Measurements from ENCODE around the gene HJV. TPM values are rescaled to one million over a fixed set of nuclear protein-coding genes. Genes with fewer than 3 reads are reported as not detected.
A peak's percentile ranks its signal among the peaks of the same experiment; 100 is the strongest.

HJV gene
- polyA plus RNA-seq, 3 donors, result not detected

- Histone ChIP-seq H3K36me3 (replicated peaks in 1 of 2; ENCODE audit: control insufficient read depth in 1 of 2, insufficient read depth in 2 of 2, low read length in 2 of 2) (no peaks in the 10 kb centered on the region), H3K79me2 (ENCODE audit: insufficient read depth, low read length) (no peaks in the 10 kb centered on the region), H3K4me2 (replicated peaks; ENCODE audit: extremely low read depth, low read length, poor library complexity, severe bottlenecking) (no peak overlapping the region), H3K4me1 (ENCODE audit: control insufficient read depth in 1 of 2, insufficient read depth in 2 of 2, low read length in 2 of 2) (peaks cover 15 to 17% of the 10 kb centered on the region in 2 donors), H3K4me3 (replicated peaks in 1 of 3; ENCODE audit: low read depth in 2 of 3, low read length in 3 of 3) (no peak overlapping the region), H3K9ac (ENCODE audit: insufficient read depth, low read length, poor library complexity, severe bottlenecking) (no peak overlapping the region), H3K27me3 (ENCODE audit: control insufficient read depth in 2 of 2, insufficient read depth in 2 of 2, low read length in 2 of 2) (peaks cover 17 to 23% of the 10 kb centered on the region in 2 donors), H2AFZ (ENCODE audit: insufficient read depth, low read depth, low read length, poor library complexity, severe bottlenecking) (no peak overlapping the region), H3K9me3 (replicated peaks in 1 of 2; ENCODE audit: control insufficient read depth in 1 of 2, insufficient read depth in 1 of 2, low read length in 2 of 2) (peaks cover 0 to 7% of the 10 kb centered on the region in 2 donors), H3K27ac (ENCODE audit: low read depth in 1 of 2, low read length in 2 of 2) (no peak overlapping the region), H4K20me1 (ENCODE audit: insufficient read depth, low read length) (no peaks in the 10 kb centered on the region)
- Mint-ChIP-seq H3K4me3 (no peak overlapping the region), H3K4me1 (peaks cover 17% of the 10 kb centered on the region), H3K27ac (no peak overlapping the region), H3K27me3 (ENCODE audit: low read depth in 3 of 3) (peaks cover 32 to 39% (median 33%) of the 10 kb centered on the region in 3 donors), H3K36me3 (peaks cover 0 to 5% of the 10 kb centered on the region in 2 donors), H3K9me3 (peaks cover 0 to 6% (median 2%) of the 10 kb centered on the region in 7 donors)
- WGBS (ENCODE audit: insufficient coverage), result no CpG with 5 or more reads among the region's 1 CpG
- intact Hi-C loops (cut with micrococcal nuclease), result no loop called here
- TF ChIP-seq CTCF (IDR thresholded peaks at IDR 0.05), result no peak
- DNase-seq, result no peak
These were observed 487 bp downstream of the HJV start for GRCh38 chr1:146021050-146021445.

- no peak overlapping the region for H3K27ac Mint-ChIP-seq
- H2AFZ ChIP-seq (ENCODE audit: insufficient read depth, low read depth, low read length, poor library complexity, severe bottlenecking), result no peak overlapping the region
- no peak for DNase-seq
- H3K36me3 Mint-ChIP-seq, result peaks cover 0 to 5% of the 10 kb centered on the region in 2 donors
- no peaks in the 10 kb centered on the region for H4K20me1 ChIP-seq (ENCODE audit: insufficient read depth, low read length)
- peak overlapping the region; percentile 66 to 75 for H3K4me3 Mint-ChIP-seq
- no peak for TF ChIP-seq CTCF (IDR thresholded peaks at IDR 0.05)
- intact Hi-C loops (cut with micrococcal nuclease), result no loop called here
- peaks cover 0 to 6% (median 2%) of the 10 kb centered on the region in 7 donors for H3K9me3 Mint-ChIP-seq
- H3K9ac ChIP-seq (ENCODE audit: insufficient read depth, low read length, poor library complexity, severe bottlenecking), result no peak overlapping the region
- H3K79me2 ChIP-seq (ENCODE audit: insufficient read depth, low read length), result no peaks in the 10 kb centered on the region
- no CpG with 5 or more reads among the region's 4 CpGs for WGBS (ENCODE audit: insufficient coverage)
- peaks cover 15 to 17% of the 10 kb centered on the region in 2 donors for H3K4me1 ChIP-seq (ENCODE audit: control insufficient read depth in 1 of 2, insufficient read depth in 2 of 2, low read length in 2 of 2)
- H3K4me2 ChIP-seq (replicated peaks; ENCODE audit: extremely low read depth, low read length, poor library complexity, severe bottlenecking), result peak overlapping the region; percentile 56
- H3K27me3 Mint-ChIP-seq (ENCODE audit: low read depth in 3 of 3), result peaks cover 32 to 42% (median 34%) of the 10 kb centered on the region in 3 donors
- peaks cover 17 to 23% of the 10 kb centered on the region in 2 donors for H3K27me3 ChIP-seq (ENCODE audit: control insufficient read depth in 2 of 2, insufficient read depth in 2 of 2, low read length in 2 of 2)
- H3K4me1 Mint-ChIP-seq, result peaks cover 17% of the 10 kb centered on the region
- no peak overlapping the region for H3K4me3 ChIP-seq (replicated peaks in 1 of 3; ENCODE audit: low read depth in 2 of 3, low read length in 3 of 3)
- H3K9me3 ChIP-seq (replicated peaks in 1 of 2; ENCODE audit: control insufficient read depth in 1 of 2, insufficient read depth in 1 of 2, low read length in 2 of 2), result peaks cover 0 to 7% of the 10 kb centered on the region in 2 donors
- H3K27ac ChIP-seq (ENCODE audit: low read depth in 1 of 2, low read length in 2 of 2), result no peak overlapping the region
- no peaks in the 10 kb centered on the region for H3K36me3 ChIP-seq (replicated peaks in 1 of 2; ENCODE audit: control insufficient read depth in 1 of 2, insufficient read depth in 2 of 2, low read length in 2 of 2)
These were observed 1.2 kb downstream of the HJV start for GRCh38 chr1:146020058-146021049.
